HG02678 (cell line): ENCODE data around the gene SP7.
"Not testable (repeated sequence)": the region's sequence is repeated elsewhere in the genome, so short reads cannot be mapped to it uniquely, and the experiment has no call there.

Experiments
- ATAC-seq: cut with Tn5 transposase; IDR thresholded peaks from one replicate; pipeline ENCODE4 v1.9.1; 2021; ENCODE audit warnings: mild to moderate bottlenecking, moderate library complexity; ENCODE audit not compliant: unreplicated experiment

SP7 gene

GRCh38 chr12:53347905-53348304 lies 11.8 kb upstream of the SP7 start:
- ATAC-seq: no peak

- no peak for ATAC-seq
These were observed 10.3 kb upstream of the SP7 start for GRCh38 chr12:53346491-53346890.

- no peak for ATAC-seq
These were observed 9.5 kb upstream of the SP7 start for GRCh38 chr12:53345486-53346188.

GRCh38 chr12:53344824-53345485 lies 8.8 kb upstream of the SP7 start:
- ATAC-seq: peak; percentile 68

GRCh38 chr12:53344487-53344823 lies 8.3 kb upstream of the SP7 start:
- ATAC-seq: no peak

- ATAC-seq: no peak
These were observed 7.8 kb upstream of the SP7 start for GRCh38 chr12:53343969-53344368.

GRCh38 chr12:53343449-53343848 lies 7.3 kb upstream of the SP7 start:
- ATAC-seq: no peak

GRCh38 chr12:53340398-53340797 lies 4.2 kb upstream of the SP7 start:
- ATAC-seq: no peak

- ATAC-seq: no peak
These were observed 2.8 kb upstream of the SP7 start for GRCh38 chr12:53338916-53339315.

- no peak for ATAC-seq
These were observed 1.9 kb upstream of the SP7 start for GRCh38 chr12:53338017-53338416.

- no peak for ATAC-seq
These were observed 1.3 kb downstream of the SP7 start for GRCh38 chr12:53334822-53335221.

GRCh38 chr12:53333845-53334244 lies 2.3 kb downstream of the SP7 start:
- no peak for ATAC-seq

GRCh38 chr12:53333289-53333688 lies 2.9 kb downstream of the SP7 start:
- no peak for ATAC-seq

- ATAC-seq: no peak
These were observed 3.4 kb downstream of the SP7 start for GRCh38 chr12:53332744-53333143.

- not testable (repeated sequence) for ATAC-seq
These were observed 3.8 kb downstream of the SP7 start for GRCh38 chr12:53332339-53332738.

- no peak for ATAC-seq
These were observed 5.5 kb downstream of the SP7 start for GRCh38 chr12:53330671-53331070.

- no peak for ATAC-seq
These were observed 8.1 kb downstream of the SP7 start for GRCh38 chr12:53328043-53328435.

- no peak for ATAC-seq
These were observed 8.6 kb downstream of the SP7 start for GRCh38 chr12:53327435-53328042.

GRCh38 chr12:53326460-53327185 lies 9.5 kb downstream of the SP7 start:
- no peak for ATAC-seq

GRCh38 chr12:53325511-53326061 lies 10.6 kb downstream of the SP7 start:
- no peak for ATAC-seq

GRCh38 chr12:53324779-53325510 lies 11.2 kb downstream of the SP7 start:
- peak; percentile 56 for ATAC-seq
